H9 (cell line): Measurements from ENCODE around the gene TRNT1. TPM values are rescaled to one million over a fixed set of nuclear protein-coding genes. Genes with fewer than 3 reads are reported as not detected.

Experiments used
- DNase-seq: peaks from one replicate; pipeline ENCODE4 v3.0.0-alpha.2; 2017
- H2AFZ ChIP-seq: one replicate; pipeline ENCODE4 v1.6.1; 2013; ENCODE audit warnings: mild to moderate bottlenecking, low read length, control low read depth, moderate library complexity
- H2AK5ac ChIP-seq: 2 replicates; pipeline ENCODE4 v1.6.1; 2013; ENCODE audit warnings: low read length, control low read depth, mixed read lengths; ENCODE audit not compliant: insufficient read length
- H2BK120ac ChIP-seq: one replicate; pipeline ENCODE4 v1.6.1; 2013; ENCODE audit warnings: low read depth, mild to moderate bottlenecking, low read length, control low read depth, inconsistent platforms; ENCODE audit not compliant: poor library complexity, severe bottlenecking
- H2BK12ac ChIP-seq: 2 replicates; pipeline ENCODE4 v1.6.1; 2013; ENCODE audit warnings: low read length, control low read depth, mixed read lengths, low read depth; ENCODE audit not compliant: insufficient read length
- H2BK15ac ChIP-seq: 2 replicates; pipeline ENCODE4 v1.6.1; 2013; ENCODE audit warnings: low read depth, low read length, control low read depth
- H2BK20ac ChIP-seq: one replicate; pipeline ENCODE4 v1.6.1; 2013; ENCODE audit warnings: low read depth, mild to moderate bottlenecking, low read length, control low read depth, inconsistent platforms; ENCODE audit not compliant: poor library complexity, severe bottlenecking
- H2BK5ac ChIP-seq: 2 replicates; pipeline ENCODE4 v1.6.1; 2013; ENCODE audit warnings: low read length, control low read depth, mixed read lengths; ENCODE audit not compliant: insufficient read length
- H3K14ac ChIP-seq: 2 replicates; pipeline ENCODE4 v1.6.1; 2013; ENCODE audit warnings: low read length, control low read depth; ENCODE audit not compliant: insufficient read depth
- H3K18ac ChIP-seq: 2 replicates; pipeline ENCODE4 v1.6.1; 2013; ENCODE audit warnings: low read depth, mild to moderate bottlenecking, mixed read lengths, low read length, control low read depth; ENCODE audit not compliant: insufficient read length
- H3K23ac ChIP-seq: 2 replicates; pipeline ENCODE4 v1.6.1; 2013; ENCODE audit warnings: low read length, control low read depth, mixed read lengths, low read depth; ENCODE audit not compliant: insufficient read length
- H3K23me2 ChIP-seq: 2 replicates; pipeline ENCODE4 v1.6.1; 2013; ENCODE audit warnings: low read depth, mild to moderate bottlenecking, mixed read lengths, low read length, control low read depth; ENCODE audit not compliant: insufficient read length, poor library complexity, severe bottlenecking
- H3K27ac ChIP-seq: 2 replicates; pipeline ENCODE4 v1.5.1; 2013; ENCODE audit warnings: low read length, control low read depth, mixed read lengths, low read depth; ENCODE audit not compliant: insufficient read length
- H3K27me3 ChIP-seq: 2 replicates; pipeline ENCODE4 v1.6.1; 2013; ENCODE audit warnings: low read length, control low read depth, inconsistent platforms; ENCODE audit not compliant: insufficient read depth
- H3K4ac ChIP-seq: 2 replicates; pipeline ENCODE4 v1.6.1; 2013; ENCODE audit warnings: low read depth, mild to moderate bottlenecking, control low read depth, inconsistent platforms, low read length, moderate library complexity
- H3K4me1 ChIP-seq: 2 replicates; pipeline ENCODE4 v1.6.1; 2013; ENCODE audit warnings: low read length, control low read depth, inconsistent platforms; ENCODE audit not compliant: insufficient read depth
- H3K4me2 ChIP-seq: 2 replicates; pipeline ENCODE4 v1.6.1; 2013; ENCODE audit warnings: low read length, control low read depth, mixed read lengths; ENCODE audit not compliant: insufficient read length, insufficient read depth
- H3K56ac ChIP-seq: 2 replicates; pipeline ENCODE4 v1.6.1; 2013; ENCODE audit warnings: low read depth, mild to moderate bottlenecking, mixed read lengths, low read length, control low read depth; ENCODE audit not compliant: insufficient read length
- H3K79me1 ChIP-seq: 2 replicates; pipeline ENCODE4 v1.6.1; 2013; ENCODE audit warnings: low read depth, mild to moderate bottlenecking, moderate library complexity, low read length, control low read depth, inconsistent platforms; ENCODE audit not compliant: insufficient read depth, poor library complexity, severe bottlenecking
- H3K79me2 ChIP-seq: 2 replicates; pipeline ENCODE4 v1.6.1; 2013; ENCODE audit warnings: low read length, control low read depth, inconsistent platforms; ENCODE audit not compliant: insufficient read depth
- H3K9ac ChIP-seq: 2 replicates; pipeline ENCODE4 v1.6.1; 2013; ENCODE audit warnings: low read length, control low read depth, mixed read lengths; ENCODE audit not compliant: insufficient read length; ENCODE audit errors: extremely low read depth
- H3K9me3 ChIP-seq: one replicate; pipeline ENCODE4 v1.6.1; 2013; ENCODE audit warnings: low read depth, low read length, inconsistent platforms; ENCODE audit not compliant: control insufficient read depth
- H3T11ph ChIP-seq: one replicate; pipeline ENCODE4 v1.6.1; 2013; ENCODE audit warnings: mild to moderate bottlenecking, low read length, control low read depth, inconsistent platforms
- H4K20me1 ChIP-seq: one replicate; pipeline ENCODE4 v1.6.1; 2013; ENCODE audit not compliant: control insufficient read depth, insufficient read length, insufficient read depth
- H4K5ac ChIP-seq: 2 replicates; pipeline ENCODE4 v1.6.1; 2013; ENCODE audit warnings: low read depth, mild to moderate bottlenecking, mixed read lengths, low read length, control low read depth; ENCODE audit not compliant: insufficient read length
- H4K8ac ChIP-seq: replicated peaks from 2 replicates; pipeline ENCODE4 v1.6.1; 2013; ENCODE audit warnings: low read length, control low read depth, mixed read lengths, low read depth; ENCODE audit not compliant: insufficient read length
- H4K91ac ChIP-seq: 2 replicates; pipeline ENCODE4 v1.6.1; 2013; ENCODE audit warnings: low read depth, mild to moderate bottlenecking, moderate library complexity, mixed read lengths, low read length, control low read depth; ENCODE audit not compliant: insufficient read length
- H3K27ac Mint-ChIP-seq, 3 experiments: 2 replicates in 2 of 3; 3 replicates in 1 of 3; pipeline ENCODE4 v1.8.0; 2020 to 2021; ENCODE audit warnings: mixed read lengths in 3 of 3, mild to moderate bottlenecking in 1 of 3, moderate library complexity in 1 of 3
- H3K27me3 Mint-ChIP-seq: 2 replicates; pipeline ENCODE4 v1.8.0; 2021; ENCODE audit warnings: low read depth, mild to moderate bottlenecking, moderate library complexity, mixed read lengths
- H3K36me3 Mint-ChIP-seq, 3 experiments: 2 replicates in 2 of 3; 3 replicates in 1 of 3; pipeline ENCODE4 v1.8.0; 2020 to 2021; ENCODE audit warnings: low read depth in 3 of 3, mixed read lengths in 3 of 3; ENCODE audit not compliant: insufficient read depth in 1 of 3
- H3K4me1 Mint-ChIP-seq, 2 experiments: 2 replicates each; pipeline ENCODE4 v1.8.0; 2020; ENCODE audit warnings: mixed read lengths in 2 of 2
- H3K4me3 Mint-ChIP-seq, 2 experiments: 2 replicates in 1 of 2; 3 replicates in 1 of 2; pipeline ENCODE4 v1.8.0; 2020 to 2021; ENCODE audit warnings: mild to moderate bottlenecking in 2 of 2, mixed read lengths in 2 of 2, moderate library complexity in 1 of 2
- H3K9me3 Mint-ChIP-seq, 2 experiments: 2 replicates in 1 of 2; 3 replicates in 1 of 2; pipeline ENCODE4 v1.8.0; 2020; ENCODE audit warnings: mild to moderate bottlenecking in 2 of 2, mixed read lengths in 2 of 2, moderate library complexity in 1 of 2
- WGBS: extraction: QIAGEN DNeasy Blood & Tissue Kit; methylation state at CpG from one replicate; pipeline ENCODE4 v1.1.7; 2013; ENCODE audit warnings: missing lambda C conversion rate, low lambda C conversion rate, mixed read lengths; ENCODE audit not compliant: insufficient read length; ENCODE audit errors: extremely low coverage; 5-methylcytosine and 5-hydroxymethylcytosine counted together
- total RNA-seq: library from RNA; stranded (reverse); gene quantifications from 2 replicates; pipeline ENCODE4 v1.2.1, GENCODE V29; 2021
- TF ChIP-seq, protein P1 (sequence below): fragments of 200-600 bp; sonication (generic); conservative IDR thresholded peaks from 3 replicates; pipeline ENCODE4 v1.8.0; 2021; ENCODE audit warnings: antibody characterized with exemption, mild to moderate bottlenecking

TRNT1 gene
- total RNA-seq, 1 experiment from 2014 or later, result 49.2 TPM

DNA sequence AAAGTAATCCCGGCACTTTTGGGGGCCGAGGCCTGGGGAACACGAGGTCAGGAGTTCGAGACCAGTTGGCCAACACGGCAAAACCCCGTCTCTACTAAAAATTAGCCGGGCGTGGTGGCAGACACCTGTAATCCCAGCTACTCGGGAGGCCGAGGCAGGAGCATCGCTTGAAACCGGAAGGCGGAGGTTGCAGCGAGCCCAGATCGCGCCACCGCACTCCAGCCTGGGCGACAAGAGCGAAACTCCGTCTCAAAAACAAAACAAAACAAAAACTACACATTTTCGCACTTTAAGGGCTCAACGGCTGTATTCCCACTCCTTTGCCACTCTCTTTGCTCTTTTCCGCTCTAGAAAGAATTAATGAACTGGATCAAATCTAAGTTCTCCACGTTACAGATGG is 763 bp upstream of the TRNT1 start:
- Histone ChIP-seq H3K9ac (peak overlapping the region; percentile 79), H4K5ac (no peak overlapping the region), H3K4me2 (peak overlapping the region; percentile 79), H3K4me1 (no peaks in the 10 kb centered on the region), H3T11ph (no peak overlapping the region), H3K27me3 (no peaks in the 10 kb centered on the region), H2BK15ac (no peak overlapping the region), H2BK120ac (no peak overlapping the region), H2BK12ac (no peak overlapping the region), H3K18ac (no peak overlapping the region), H2AFZ (no peak overlapping the region), H4K20me1 (no peaks in the 10 kb centered on the region), H3K23ac (no peak overlapping the region), H4K8ac (no peak overlapping the region), H2BK5ac (no peak overlapping the region), H3K23me2 (peaks cover 13% of the 10 kb centered on the region), H2BK20ac (no peak overlapping the region), H3K14ac (peak overlapping the region; percentile 74; the same call in 1 of the 2 replicates), H3K27ac (no peak overlapping the region), H3K4ac (no peak overlapping the region), H2AK5ac (no peak overlapping the region), H3K79me2 (peaks cover 8% of the 10 kb centered on the region; the same call in 1 of the 2 replicates), H3K56ac (no peak overlapping the region), H3K79me1 (no peaks in the 10 kb centered on the region), H4K91ac (no peak overlapping the region), H3K9me3 (no peaks in the 10 kb centered on the region)
- H3K9me3 Mint-ChIP-seq, result no peaks in the 10 kb centered on the region
- no peak for DNase-seq
- H3K4me3 Mint-ChIP-seq, result peak overlapping the region; percentile 88 to 96
- peaks cover 15 to 21% of the 10 kb centered on the region in 2 experiments for H3K4me1 Mint-ChIP-seq
- H3K27me3 Mint-ChIP-seq, result no peaks in the 10 kb centered on the region; the same call in 1 of the 2 replicates
- peak overlapping the region; percentile 81 to 95 (median 94); a peak in 6 of 7 replicates for H3K27ac Mint-ChIP-seq
- TF ChIP-seq, protein P1, sequence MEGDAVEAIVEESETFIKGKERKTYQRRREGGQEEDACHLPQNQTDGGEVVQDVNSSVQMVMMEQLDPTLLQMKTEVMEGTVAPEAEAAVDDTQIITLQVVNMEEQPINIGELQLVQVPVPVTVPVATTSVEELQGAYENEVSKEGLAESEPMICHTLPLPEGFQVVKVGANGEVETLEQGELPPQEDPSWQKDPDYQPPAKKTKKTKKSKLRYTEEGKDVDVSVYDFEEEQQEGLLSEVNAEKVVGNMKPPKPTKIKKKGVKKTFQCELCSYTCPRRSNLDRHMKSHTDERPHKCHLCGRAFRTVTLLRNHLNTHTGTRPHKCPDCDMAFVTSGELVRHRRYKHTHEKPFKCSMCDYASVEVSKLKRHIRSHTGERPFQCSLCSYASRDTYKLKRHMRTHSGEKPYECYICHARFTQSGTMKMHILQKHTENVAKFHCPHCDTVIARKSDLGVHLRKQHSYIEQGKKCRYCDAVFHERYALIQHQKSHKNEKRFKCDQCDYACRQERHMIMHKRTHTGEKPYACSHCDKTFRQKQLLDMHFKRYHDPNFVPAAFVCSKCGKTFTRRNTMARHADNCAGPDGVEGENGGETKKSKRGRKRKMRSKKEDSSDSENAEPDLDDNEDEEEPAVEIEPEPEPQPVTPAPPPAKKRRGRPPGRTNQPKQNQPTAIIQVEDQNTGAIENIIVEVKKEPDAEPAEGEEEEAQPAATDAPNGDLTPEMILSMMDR, result no peak
- peaks cover 14 to 30% (median 23%) of the 10 kb centered on the region in 3 experiments for H3K36me3 Mint-ChIP-seq
- no CpG with 5 or more reads among the region's 24 CpGs for WGBS
